GM18858 (cell line): ENCODE results near the gene TRIM4.
"Not testable (repeated sequence)": the region's sequence is repeated elsewhere in the genome, so short reads cannot be mapped to it uniquely, and the experiment has no call there.

Experiments
- ATAC-seq: cut with Tn5 transposase; IDR thresholded peaks from one replicate; pipeline ENCODE4 v1.9.1; 2021; ENCODE audit not compliant: unreplicated experiment

TRIM4 gene

DNA sequence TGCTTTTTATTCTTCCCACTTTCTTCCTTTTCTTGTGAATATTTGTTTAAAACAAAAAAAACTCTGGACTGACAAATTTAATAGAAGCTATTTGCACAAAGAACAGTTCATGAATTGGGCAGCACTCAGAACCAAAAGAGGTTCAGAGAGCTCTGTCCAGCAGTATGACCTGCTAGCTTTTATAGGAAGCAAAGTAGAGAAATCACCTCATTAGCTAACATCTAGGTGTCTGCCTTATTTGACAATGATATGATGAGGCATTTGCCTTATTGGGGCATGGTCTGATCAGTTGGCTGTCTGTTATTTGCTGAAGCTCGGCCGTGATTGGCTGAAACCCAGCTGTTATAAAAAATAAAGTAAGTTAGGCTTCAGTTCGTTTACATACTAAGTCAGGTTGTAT, 819 bp upstream of the TRIM4 start:
- ATAC-seq: no peak

DNA sequence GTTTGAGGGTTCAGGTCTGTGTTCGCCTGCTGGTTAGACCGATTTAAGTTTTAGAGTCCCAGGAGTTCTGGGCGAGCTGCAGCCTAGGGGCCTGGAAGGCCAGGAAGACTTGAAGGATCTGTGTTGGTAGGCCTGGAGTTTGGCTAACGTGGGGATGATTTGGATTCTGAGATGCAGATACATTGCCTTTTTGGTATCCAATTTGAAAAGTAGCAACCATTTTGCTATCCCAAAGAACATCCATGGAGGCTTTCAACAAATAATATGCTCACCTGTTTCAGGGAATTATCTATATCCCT, 433 bp upstream of the TRIM4 start:
- ATAC-seq: no peak

- no peak for ATAC-seq
These were observed 8.4 kb downstream of the TRIM4 start for GRCh38 chr7:99910976-99911375.

- no peak for ATAC-seq
These were observed 17.7 kb downstream of the TRIM4 start for GRCh38 chr7:99901581-99901980.

DNA sequence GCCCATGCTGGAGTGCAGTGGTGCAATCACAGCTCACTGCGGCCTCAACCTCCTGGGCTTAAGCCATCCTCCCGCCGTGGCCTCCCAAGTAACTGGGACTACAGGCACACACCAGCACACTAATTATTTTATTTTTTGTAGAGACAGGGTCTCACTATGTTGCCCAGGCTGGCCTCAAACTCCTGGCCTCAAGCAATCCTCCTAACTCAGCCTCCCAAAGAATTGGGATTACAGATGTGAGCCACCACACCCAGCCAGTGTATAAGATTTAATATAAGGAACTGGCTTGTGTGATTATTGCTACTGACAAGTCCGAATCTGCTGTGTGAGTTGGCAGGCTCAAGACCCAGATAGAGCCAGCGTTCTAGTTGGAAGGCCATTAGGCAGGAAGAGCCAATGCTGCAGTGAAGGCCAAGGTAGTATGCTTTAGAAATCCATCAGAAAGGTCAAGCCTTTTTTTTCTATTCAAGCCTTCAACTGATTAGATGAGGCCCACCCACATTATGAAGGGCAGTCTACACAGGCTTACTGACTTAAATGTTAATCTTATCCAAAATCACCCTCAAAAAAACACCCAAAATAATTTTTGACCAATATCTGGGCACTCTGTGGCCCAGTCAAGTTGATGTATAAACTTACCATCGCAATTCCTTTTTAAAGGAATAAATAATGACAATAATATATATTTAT, 19.4 kb downstream of the TRIM4 start:
- ATAC-seq: no peak

DNA sequence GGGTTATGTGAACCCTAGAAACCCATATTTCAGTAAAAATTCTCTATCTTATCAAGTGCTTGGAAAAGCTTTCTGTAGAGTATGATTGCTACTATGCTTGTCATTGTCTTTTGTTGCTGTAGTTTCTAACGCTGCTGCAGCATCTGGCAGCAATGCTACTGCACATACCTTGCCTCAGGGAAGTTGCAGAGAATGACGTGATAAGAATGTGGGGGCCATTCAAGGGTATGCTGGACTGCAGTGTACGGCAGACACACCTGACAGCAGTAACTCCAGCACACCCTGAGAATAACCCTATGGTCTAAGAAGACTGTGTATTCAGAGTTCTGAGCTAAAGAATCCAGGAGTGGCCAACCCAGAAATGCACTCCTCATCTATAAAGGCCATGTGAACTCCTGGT, 20.5 kb downstream of the TRIM4 start:
- ATAC-seq: no peak

DNA sequence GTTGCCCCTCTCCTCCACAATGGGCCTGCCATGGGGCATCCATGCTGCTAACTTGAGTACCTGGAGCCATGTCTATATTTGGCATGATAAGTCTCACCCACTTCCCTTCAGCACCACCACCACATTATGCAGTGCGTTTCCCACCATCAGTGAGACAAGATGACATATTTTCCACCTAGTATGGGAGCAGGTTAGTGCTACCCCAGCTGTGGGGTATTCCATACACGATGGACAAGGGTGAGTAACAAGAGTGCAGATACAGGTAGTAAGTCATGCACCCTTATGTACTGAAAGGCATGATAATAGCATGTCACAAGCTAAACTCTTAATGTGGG, 21.3 kb downstream of the TRIM4 start:
- ATAC-seq: no peak

DNA sequence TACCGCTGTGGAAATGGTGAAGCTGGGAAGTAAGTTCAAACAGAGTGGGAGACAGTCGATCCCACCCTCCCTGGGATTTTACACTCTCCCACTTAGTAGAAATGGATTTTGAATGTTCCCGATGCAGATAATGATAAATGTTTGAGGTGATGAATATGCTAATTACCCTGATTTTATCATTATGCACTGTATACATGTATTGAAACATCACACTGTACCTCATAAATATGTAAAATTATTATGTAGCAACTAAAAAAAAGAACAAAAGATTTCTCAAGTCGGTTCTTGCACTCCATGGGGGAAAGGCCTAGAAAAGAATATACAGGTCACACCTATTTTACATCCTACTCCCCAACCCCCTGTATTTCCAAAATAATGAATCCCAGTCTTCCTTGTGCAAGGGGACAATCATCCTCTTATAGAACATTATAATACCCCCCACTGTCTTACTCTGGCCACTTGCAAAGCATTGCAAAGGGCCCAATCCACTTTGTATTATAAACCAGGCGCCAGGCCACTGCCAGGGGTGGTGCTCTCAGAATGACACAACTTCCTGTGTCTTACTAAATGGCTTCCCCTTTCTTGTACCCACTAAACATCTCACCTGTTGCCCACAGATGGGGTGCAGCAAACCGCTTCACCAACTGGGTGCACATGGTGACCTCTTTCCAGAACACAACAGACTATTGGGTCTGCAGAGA, 21.9 kb downstream of the TRIM4 start:
- ATAC-seq: no peak

DNA sequence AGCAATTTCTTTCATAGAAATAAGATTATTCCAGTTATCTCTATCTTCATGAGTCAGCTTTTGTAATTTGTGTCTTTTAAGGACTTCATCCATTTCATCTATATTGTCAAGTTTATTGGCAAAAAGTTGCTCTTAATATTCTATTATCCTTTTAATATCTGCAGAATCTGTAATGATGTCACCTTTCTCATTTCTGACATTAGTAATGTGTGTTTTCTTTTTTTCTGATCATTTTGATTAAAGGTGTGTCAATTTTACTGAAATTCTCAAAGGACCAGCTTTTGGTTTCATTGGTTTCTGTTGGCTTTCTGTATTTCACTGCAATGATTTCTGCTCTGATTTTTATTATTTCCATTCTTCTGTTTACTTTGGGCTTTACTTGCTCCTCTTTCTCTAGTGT, 24.6 kb downstream of the TRIM4 start:
- no peak for ATAC-seq

- no peak for ATAC-seq
These were observed 26.1 kb downstream of the TRIM4 start for GRCh38 chr7:99893280-99893679.

DNA sequence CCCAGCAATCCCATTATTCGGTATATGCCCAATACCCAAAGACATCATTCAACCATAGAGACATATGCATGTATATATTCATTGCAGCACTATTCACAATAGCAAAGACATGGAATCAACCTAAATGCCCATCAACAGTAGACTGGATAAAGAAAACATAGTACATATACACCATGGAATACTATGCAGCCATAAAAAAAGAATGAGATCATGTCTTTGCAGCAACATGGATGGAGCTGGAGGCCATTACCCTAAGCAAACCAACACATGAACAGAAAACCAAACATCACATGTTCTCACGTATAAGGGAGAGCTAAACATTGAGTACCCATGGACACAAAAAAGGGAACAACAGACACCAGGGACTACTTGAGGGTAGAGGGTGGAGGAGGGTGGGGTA, 29.0 kb downstream of the TRIM4 start:
- not testable (repeated sequence) for ATAC-seq

- not testable (repeated sequence) for ATAC-seq
These were observed 31.0 kb downstream of the TRIM4 start for GRCh38 chr7:99888366-99888765.

- ATAC-seq: no peak
These were observed 38.0 kb downstream of the TRIM4 start for GRCh38 chr7:99881370-99881769.

DNA sequence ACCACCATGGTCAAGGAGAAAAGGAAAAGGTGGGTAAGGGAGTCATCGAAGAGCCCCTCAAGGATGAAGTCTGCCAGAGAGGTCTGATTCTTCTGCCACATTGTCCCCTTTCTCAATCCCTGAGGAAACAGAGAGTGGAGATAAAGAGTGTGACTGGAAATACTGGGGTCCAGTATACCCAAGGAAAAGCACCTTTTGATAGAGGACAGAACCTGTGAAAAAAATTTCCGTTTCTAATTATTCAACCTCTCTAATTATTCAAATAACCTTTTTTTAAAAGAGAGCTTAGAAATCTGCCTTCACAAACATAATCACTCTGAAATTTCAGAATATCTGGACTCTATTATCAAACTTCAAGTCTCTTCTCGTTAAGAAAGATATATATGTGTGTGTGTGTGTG, 42.4 kb downstream of the TRIM4 start, which contains the start of gene OR2AE1:
Gene OR2AE1, minus strand, starts transcription at position 101 of the 400 bp plus-strand sequence. Its CDS starts 0 bp downstream, at position 101.
- ATAC-seq: no peak

DNA sequence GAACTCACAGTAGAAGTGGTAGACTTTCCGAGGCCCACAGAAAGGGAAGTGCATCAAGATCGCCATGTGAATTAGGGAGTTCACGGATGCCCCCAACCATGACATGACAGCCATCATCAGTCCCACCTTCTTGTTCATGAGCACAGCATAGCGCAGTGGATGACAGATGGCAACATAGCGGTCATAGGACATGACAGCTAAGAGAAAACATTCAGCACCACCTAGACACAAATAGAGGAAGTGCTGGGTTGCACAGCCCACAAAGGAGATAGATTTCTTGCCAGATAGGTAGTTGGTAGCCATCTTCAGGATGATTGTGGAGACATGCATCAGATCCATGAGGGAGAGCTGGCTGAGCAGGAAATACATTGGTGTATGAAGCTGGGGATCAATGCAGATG, 42.8 kb downstream of the TRIM4 start:
- ATAC-seq: no peak

GRCh38 chr7:99868246-99868645, 51.1 kb downstream of the TRIM4 start:
- no peak for ATAC-seq

- ATAC-seq: not testable (repeated sequence)
These were observed 51.9 kb downstream of the TRIM4 start for GRCh38 chr7:99867477-99867876.

- ATAC-seq: no peak
These were observed 55.4 kb downstream of the TRIM4 start for GRCh38 chr7:99863847-99864440.

- no peak for ATAC-seq
These were observed 58.8 kb downstream of the TRIM4 start for GRCh38 chr7:99860281-99861127.

DNA sequence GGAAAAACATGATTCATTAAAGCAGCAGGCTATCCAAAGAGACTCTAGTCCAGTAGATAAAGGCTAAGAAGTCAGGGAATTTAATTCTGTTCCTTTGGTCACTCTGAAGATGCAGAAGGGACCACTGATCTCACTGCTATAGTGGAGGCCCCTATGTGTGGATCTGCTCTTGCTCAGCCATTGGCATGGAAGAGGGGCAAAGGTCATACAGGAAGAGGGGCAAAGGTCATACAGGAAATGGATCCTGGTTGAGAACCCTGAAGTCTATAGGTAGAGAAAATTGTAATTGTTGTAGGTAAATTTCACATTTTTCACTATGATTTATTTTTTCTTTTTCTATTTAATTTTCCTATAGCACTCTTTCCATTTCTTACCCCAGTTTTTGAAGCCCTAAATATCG, 64.1 kb downstream of the TRIM4 start:
- ATAC-seq: no peak

DNA sequence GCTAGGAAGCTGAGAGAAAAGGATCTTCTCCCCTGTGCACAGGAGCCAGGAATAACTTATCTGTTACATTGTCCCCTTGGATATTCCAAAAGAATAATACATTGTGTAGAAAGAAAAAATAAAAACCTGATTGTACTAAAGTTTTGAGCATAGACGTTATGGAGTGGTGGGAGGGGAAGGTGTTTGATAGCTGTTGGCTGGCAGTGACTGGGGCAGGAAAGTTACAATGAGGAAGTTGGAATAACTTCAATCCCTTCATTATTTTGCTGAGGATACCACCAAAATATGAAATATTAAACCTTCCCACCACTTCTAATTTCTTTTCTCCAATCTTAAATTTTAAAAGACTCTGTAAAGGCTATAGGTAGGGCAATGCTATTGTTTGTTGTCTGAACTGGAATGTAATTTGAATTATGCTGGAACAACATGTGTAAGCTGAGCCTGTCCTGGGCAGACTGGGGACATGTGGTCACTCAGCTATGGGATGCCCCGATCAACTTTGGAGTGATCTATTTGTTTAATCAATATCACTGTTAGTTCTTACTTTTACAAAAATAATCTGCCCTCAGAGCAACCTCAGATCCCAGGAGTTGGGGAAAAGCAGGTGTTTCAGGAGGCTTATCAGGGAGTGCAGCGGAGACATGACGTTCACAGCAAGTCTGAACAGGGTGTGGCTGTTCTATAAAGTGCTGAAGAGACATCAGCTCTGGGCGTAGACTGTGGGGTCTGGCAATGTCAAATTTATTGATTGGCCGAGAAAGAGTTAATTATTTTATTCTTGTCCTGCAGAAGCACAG, 70.7 kb downstream of the TRIM4 start:
- ATAC-seq: no peak
